HG03159 (cell line): ENCODE measurements around the gene KREMEN2.

ENCODE experiments used
- ATAC-seq: cut with Tn5 transposase; IDR thresholded peaks from one replicate; pipeline ENCODE4 v1.9.1; 2021; ENCODE audit warnings: mild to moderate bottlenecking, moderate library complexity; ENCODE audit not compliant: unreplicated experiment

Gene KREMEN2

GRCh38 chr16:3001316-3001715 is 37.2 kb downstream of the KREMEN2 start:
- ATAC-seq, result no peak

- ATAC-seq, result peak; percentile 89
Observed at GRCh38 chr16:3003582-3004270, 39.7 kb downstream of the KREMEN2 start.

- peak; percentile 9 for ATAC-seq
Observed at GRCh38 chr16:3004319-3004718, 40.2 kb downstream of the KREMEN2 start.

GRCh38 chr16:3004781-3005284 is 40.8 kb downstream of the KREMEN2 start:
- ATAC-seq, result no peak

- ATAC-seq, result no peak
Observed at GRCh38 chr16:3007059-3007956, 43.2 kb downstream of the KREMEN2 start.

- ATAC-seq, result no peak
Observed at GRCh38 chr16:3007957-3008689, 44.0 kb downstream of the KREMEN2 start.

GRCh38 chr16:3008690-3009037 is 44.6 kb downstream of the KREMEN2 start:
- ATAC-seq, result no peak

- ATAC-seq, result no peak
Observed at GRCh38 chr16:3009568-3010390, 45.7 kb downstream of the KREMEN2 start.

GRCh38 chr16:3010510-3010909 is 46.4 kb downstream of the KREMEN2 start:
- ATAC-seq, result no peak

- no peak for ATAC-seq
Observed at GRCh38 chr16:3012246-3012645, 48.2 kb downstream of the KREMEN2 start.

GRCh38 chr16:3012828-3013420 is 48.8 kb downstream of the KREMEN2 start, which contains the start of gene CLDN9:
CLDN9 (plus strand) TSS chr16:3012923; CDS start chr16:3013363, 440 bp downstream.
- no peak for ATAC-seq

- no peak for ATAC-seq
Observed at GRCh38 chr16:3013491-3013951, 49.4 kb downstream of the KREMEN2 start.

- ATAC-seq, result no peak
Observed at GRCh38 chr16:3013998-3014690, 50.1 kb downstream of the KREMEN2 start.

- no peak for ATAC-seq
Observed at GRCh38 chr16:3014971-3015370, 50.9 kb downstream of the KREMEN2 start.

- no peak for ATAC-seq
Observed at GRCh38 chr16:3015865-3016521, 51.9 kb downstream of the KREMEN2 start.

GRCh38 chr16:3017344-3017743 is 53.3 kb downstream of the KREMEN2 start:
- no peak for ATAC-seq
